ENCODE data around the gene PIP5K1B. TPM values are rescaled to one million over a fixed set of nuclear protein-coding genes. Genes with fewer than 3 reads are reported as not detected.

Gene PIP5K1B
- total RNA-seq, 1 donor from 2014 or later, result 1.3 TPM

DNA sequence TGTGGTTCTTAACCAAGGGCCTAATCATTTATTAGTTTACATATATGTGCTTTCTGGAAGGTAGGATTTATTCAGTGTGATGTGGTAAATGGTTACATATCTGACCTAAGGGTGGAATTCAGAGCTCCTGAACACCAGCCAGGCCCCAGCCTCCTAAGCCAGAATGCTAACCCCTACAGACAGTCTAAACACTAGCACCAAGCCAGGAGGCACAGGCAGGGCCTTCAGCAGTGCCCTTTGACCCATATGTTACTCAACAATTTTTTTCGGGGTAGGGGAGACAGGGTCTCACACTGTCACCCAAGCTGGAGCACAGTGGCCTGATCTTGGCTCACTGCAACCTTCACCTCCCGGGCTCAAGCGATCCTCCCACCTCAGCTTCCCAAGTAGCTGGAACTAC, 268.6 kb downstream of the PIP5K1B start:
- Histone ChIP-seq H3K79me2 (ENCODE audit: insufficient read depth, low read length) (no peaks in the 10 kb centered on the region), H3K9ac (ENCODE audit: low read length) (no peak overlapping the region), H2AFZ (ENCODE audit: low read depth, low read length) (no peak overlapping the region), H3K4me3 (ENCODE audit: insufficient read depth, low read depth, low read length) (no peak overlapping the region), H3K27me3 (ENCODE audit: insufficient read depth, low read length) (no peaks in the 10 kb centered on the region), H4K20me1 (ENCODE audit: insufficient read depth, low read length) (no peaks in the 10 kb centered on the region), H3K4me1 (ENCODE audit: insufficient read depth, low read length) (no peaks in the 10 kb centered on the region), H3K4me2 (ENCODE audit: low read length) (no peak overlapping the region), H3K36me3 (ENCODE audit: insufficient read depth, low read length) (no peaks in the 10 kb centered on the region), H3K9me3 (ENCODE audit: insufficient read depth, low read depth, low read length) (no peaks in the 10 kb centered on the region), H3K27ac (ENCODE audit: low read depth, low read length) (no peak overlapping the region)
- no peak overlapping the region for H3K27ac Mint-ChIP-seq (ENCODE audit: unreplicated experiment)
- no peak for FAIRE-seq
- no peak overlapping the region for H3K4me3 Mint-ChIP-seq (ENCODE audit: unreplicated experiment)
- no peak for DNase-seq (ENCODE audit: low read depth)
- H3K4me1 Mint-ChIP-seq (ENCODE audit: low read depth, unreplicated experiment), result no peaks in the 10 kb centered on the region
- H3K36me3 Mint-ChIP-seq (ENCODE audit: low read depth, unreplicated experiment), result no peaks in the 10 kb centered on the region
- peaks cover 3% of the 10 kb centered on the region for H3K9me3 Mint-ChIP-seq (ENCODE audit: unreplicated experiment)
- H3K27me3 Mint-ChIP-seq (ENCODE audit: low read depth, unreplicated experiment), result no peaks in the 10 kb centered on the region
- TF ChIP-seq EZH2 (IDR thresholded peaks at IDR 0.05; ENCODE audit: insufficient read depth, low read length), result no peak
- TF ChIP-seq, protein P1, sequence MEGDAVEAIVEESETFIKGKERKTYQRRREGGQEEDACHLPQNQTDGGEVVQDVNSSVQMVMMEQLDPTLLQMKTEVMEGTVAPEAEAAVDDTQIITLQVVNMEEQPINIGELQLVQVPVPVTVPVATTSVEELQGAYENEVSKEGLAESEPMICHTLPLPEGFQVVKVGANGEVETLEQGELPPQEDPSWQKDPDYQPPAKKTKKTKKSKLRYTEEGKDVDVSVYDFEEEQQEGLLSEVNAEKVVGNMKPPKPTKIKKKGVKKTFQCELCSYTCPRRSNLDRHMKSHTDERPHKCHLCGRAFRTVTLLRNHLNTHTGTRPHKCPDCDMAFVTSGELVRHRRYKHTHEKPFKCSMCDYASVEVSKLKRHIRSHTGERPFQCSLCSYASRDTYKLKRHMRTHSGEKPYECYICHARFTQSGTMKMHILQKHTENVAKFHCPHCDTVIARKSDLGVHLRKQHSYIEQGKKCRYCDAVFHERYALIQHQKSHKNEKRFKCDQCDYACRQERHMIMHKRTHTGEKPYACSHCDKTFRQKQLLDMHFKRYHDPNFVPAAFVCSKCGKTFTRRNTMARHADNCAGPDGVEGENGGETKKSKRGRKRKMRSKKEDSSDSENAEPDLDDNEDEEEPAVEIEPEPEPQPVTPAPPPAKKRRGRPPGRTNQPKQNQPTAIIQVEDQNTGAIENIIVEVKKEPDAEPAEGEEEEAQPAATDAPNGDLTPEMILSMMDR (IDR thresholded peaks at IDR 0.05; ENCODE audit: insufficient read depth, low read depth, low read length), result no peak

DNA sequence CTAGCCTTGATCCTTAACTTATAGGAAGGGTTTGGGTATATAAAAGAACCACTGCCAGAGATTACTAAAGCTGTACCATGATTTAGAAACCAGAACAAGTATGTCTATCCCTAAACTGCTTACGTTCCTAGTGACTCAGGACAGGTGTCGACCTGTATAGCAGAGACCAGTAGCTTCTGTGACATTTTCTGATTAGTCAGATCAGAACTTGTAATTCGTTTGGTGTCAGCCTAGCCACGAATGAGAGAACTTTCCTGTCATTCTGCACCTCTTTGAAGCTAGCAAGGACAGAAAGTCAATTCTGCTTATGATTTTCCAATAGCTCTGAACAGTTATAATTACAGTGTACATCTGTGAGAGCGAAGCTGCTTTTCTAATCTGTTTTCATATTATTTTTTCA, 269.4 kb downstream of the PIP5K1B start:
- DNase-seq (ENCODE audit: low read depth), result no peak
- Histone ChIP-seq H3K4me2 (ENCODE audit: low read length) (no peak overlapping the region), H2AFZ (ENCODE audit: low read depth, low read length) (no peak overlapping the region), H3K79me2 (ENCODE audit: insufficient read depth, low read length) (no peaks in the 10 kb centered on the region), H3K4me1 (ENCODE audit: insufficient read depth, low read length) (no peaks in the 10 kb centered on the region), H4K20me1 (ENCODE audit: insufficient read depth, low read length) (no peaks in the 10 kb centered on the region), H3K36me3 (ENCODE audit: insufficient read depth, low read length) (no peaks in the 10 kb centered on the region), H3K27me3 (ENCODE audit: insufficient read depth, low read length) (no peaks in the 10 kb centered on the region), H3K9me3 (ENCODE audit: insufficient read depth, low read depth, low read length) (no peaks in the 10 kb centered on the region), H3K9ac (ENCODE audit: low read length) (no peak overlapping the region), H3K4me3 (ENCODE audit: insufficient read depth, low read depth, low read length) (no peak overlapping the region), H3K27ac (ENCODE audit: low read depth, low read length) (no peak overlapping the region)
- no peaks in the 10 kb centered on the region for H3K36me3 Mint-ChIP-seq (ENCODE audit: low read depth, unreplicated experiment)
- no peak overlapping the region for H3K4me3 Mint-ChIP-seq (ENCODE audit: unreplicated experiment)
- no peak overlapping the region for H3K27ac Mint-ChIP-seq (ENCODE audit: unreplicated experiment)
- H3K27me3 Mint-ChIP-seq (ENCODE audit: low read depth, unreplicated experiment), result no peaks in the 10 kb centered on the region
- no peak for FAIRE-seq
- TF ChIP-seq EZH2 (IDR thresholded peaks at IDR 0.05; ENCODE audit: insufficient read depth, low read length), result no peak
- TF ChIP-seq, protein P1 (IDR thresholded peaks at IDR 0.05; ENCODE audit: insufficient read depth, low read depth, low read length), result no peak
- H3K9me3 Mint-ChIP-seq (ENCODE audit: unreplicated experiment), result peaks cover 3% of the 10 kb centered on the region
- peaks cover under 1% of the 10 kb centered on the region for H3K4me1 Mint-ChIP-seq (ENCODE audit: low read depth, unreplicated experiment)

DNA sequence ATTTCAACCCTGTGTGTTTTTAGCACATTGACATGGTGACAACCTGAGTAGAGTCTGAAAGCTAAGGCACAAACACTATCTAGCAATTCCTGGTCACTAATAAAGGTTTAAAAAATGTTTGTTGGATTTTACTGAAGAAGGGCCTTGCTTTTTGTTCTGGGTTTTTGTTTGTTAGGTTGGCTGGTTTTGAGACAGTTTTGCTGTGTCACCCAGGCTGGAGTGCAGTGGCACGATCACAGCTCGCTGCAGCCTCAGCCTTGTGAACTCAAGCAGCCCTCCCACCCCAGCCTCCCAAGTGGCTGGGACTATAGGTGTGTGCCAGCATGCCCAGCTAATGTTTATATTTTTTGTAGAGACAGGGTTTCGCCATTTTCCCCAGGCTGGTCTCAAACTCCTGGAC, 269.9 kb downstream of the PIP5K1B start:
- no peak for TF ChIP-seq EZH2 (IDR thresholded peaks at IDR 0.05; ENCODE audit: insufficient read depth, low read length)
- TF ChIP-seq, protein P1 (IDR thresholded peaks at IDR 0.05; ENCODE audit: insufficient read depth, low read depth, low read length), result no peak
- H3K4me2 ChIP-seq (ENCODE audit: low read length), result no peak overlapping the region
- FAIRE-seq, result no peak
- no peak for DNase-seq (ENCODE audit: low read depth)
- no peaks in the 10 kb centered on the region for H3K79me2 ChIP-seq (ENCODE audit: insufficient read depth, low read length)
- Mint-ChIP-seq H3K4me1 (ENCODE audit: low read depth, unreplicated experiment) (peaks cover 5% of the 10 kb centered on the region), H3K27ac (ENCODE audit: unreplicated experiment) (no peak overlapping the region), H3K9me3 (ENCODE audit: unreplicated experiment) (peaks cover 3% of the 10 kb centered on the region), H3K36me3 (ENCODE audit: low read depth, unreplicated experiment) (no peaks in the 10 kb centered on the region), H3K4me3 (ENCODE audit: unreplicated experiment) (no peak overlapping the region), H3K27me3 (ENCODE audit: low read depth, unreplicated experiment) (no peaks in the 10 kb centered on the region)
- no peaks in the 10 kb centered on the region for H3K4me1 ChIP-seq (ENCODE audit: insufficient read depth, low read length)
- no peaks in the 10 kb centered on the region for H3K27me3 ChIP-seq (ENCODE audit: insufficient read depth, low read length)
- H3K9me3 ChIP-seq (ENCODE audit: insufficient read depth, low read depth, low read length), result no peaks in the 10 kb centered on the region
- no peaks in the 10 kb centered on the region for H4K20me1 ChIP-seq (ENCODE audit: insufficient read depth, low read length)
- H3K27ac ChIP-seq (ENCODE audit: low read depth, low read length), result no peak overlapping the region
- no peak overlapping the region for H3K4me3 ChIP-seq (ENCODE audit: insufficient read depth, low read depth, low read length)
- no peaks in the 10 kb centered on the region for H3K36me3 ChIP-seq (ENCODE audit: insufficient read depth, low read length)
- no peak overlapping the region for H2AFZ ChIP-seq (ENCODE audit: low read depth, low read length)
- no peak overlapping the region for H3K9ac ChIP-seq (ENCODE audit: low read length)

Data from astrocyte (in vitro differentiated cells and primary cell).